NB4 (cell line): Measurements from ENCODE around the gene SH3PXD2B.

Source experiments
- POLR2A ChIP-seq: IDR thresholded peaks from 2 replicates; pipeline ENCODE4 v1.6.1; 2011; ENCODE audit warnings: mild to moderate bottlenecking; ENCODE audit not compliant: insufficient read length; ENCODE audit errors: extremely low read depth
- TF ChIP-seq, protein P1 (sequence below): IDR thresholded peaks from one replicate; pipeline ENCODE4 v1.5.1; 2012; ENCODE audit warnings: low read depth, low read length
- TF ChIP-seq, protein P2 (sequence below): IDR thresholded peaks from 2 replicates; pipeline ENCODE4 v1.6.1; 2011; ENCODE audit warnings: low read depth, low read length

DNA sequence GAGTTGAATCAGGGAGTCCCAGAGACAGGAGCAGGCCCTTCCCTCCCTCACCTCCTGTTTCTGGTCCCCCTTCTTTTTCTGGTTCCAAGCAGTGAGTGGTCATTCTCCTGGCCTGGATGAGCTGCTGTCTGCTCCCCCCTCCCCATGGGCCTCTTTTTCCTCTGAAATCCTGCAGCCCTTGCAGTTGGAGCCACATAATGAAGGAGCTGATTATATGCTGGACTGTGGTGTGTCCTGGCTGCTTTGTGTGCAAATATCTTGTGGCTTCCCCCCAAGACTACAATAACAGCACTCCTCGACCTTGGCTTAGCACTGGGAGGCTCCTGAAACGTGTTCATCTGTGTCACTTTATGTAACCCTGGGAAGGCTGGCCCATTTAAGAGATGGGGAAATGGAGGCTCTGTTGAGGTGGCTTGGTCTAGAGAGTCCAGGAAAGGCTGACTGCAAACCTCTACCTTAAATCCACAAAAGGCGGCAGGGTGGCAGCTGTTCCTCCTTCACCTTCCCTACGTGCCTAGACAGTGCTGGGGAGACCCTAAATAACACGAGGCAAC, 69.2 kb downstream of the SH3PXD2B start:
- TF ChIP-seq POLR2A, result no peak
- TF ChIP-seq, protein P1, sequence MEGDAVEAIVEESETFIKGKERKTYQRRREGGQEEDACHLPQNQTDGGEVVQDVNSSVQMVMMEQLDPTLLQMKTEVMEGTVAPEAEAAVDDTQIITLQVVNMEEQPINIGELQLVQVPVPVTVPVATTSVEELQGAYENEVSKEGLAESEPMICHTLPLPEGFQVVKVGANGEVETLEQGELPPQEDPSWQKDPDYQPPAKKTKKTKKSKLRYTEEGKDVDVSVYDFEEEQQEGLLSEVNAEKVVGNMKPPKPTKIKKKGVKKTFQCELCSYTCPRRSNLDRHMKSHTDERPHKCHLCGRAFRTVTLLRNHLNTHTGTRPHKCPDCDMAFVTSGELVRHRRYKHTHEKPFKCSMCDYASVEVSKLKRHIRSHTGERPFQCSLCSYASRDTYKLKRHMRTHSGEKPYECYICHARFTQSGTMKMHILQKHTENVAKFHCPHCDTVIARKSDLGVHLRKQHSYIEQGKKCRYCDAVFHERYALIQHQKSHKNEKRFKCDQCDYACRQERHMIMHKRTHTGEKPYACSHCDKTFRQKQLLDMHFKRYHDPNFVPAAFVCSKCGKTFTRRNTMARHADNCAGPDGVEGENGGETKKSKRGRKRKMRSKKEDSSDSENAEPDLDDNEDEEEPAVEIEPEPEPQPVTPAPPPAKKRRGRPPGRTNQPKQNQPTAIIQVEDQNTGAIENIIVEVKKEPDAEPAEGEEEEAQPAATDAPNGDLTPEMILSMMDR, result no peak
- TF ChIP-seq, protein P2, sequence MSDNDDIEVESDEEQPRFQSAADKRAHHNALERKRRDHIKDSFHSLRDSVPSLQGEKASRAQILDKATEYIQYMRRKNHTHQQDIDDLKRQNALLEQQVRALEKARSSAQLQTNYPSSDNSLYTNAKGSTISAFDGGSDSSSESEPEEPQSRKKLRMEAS, result no peak
